ENCODE data around the gene KCNG1.

The KCNG1 gene

DNA sequence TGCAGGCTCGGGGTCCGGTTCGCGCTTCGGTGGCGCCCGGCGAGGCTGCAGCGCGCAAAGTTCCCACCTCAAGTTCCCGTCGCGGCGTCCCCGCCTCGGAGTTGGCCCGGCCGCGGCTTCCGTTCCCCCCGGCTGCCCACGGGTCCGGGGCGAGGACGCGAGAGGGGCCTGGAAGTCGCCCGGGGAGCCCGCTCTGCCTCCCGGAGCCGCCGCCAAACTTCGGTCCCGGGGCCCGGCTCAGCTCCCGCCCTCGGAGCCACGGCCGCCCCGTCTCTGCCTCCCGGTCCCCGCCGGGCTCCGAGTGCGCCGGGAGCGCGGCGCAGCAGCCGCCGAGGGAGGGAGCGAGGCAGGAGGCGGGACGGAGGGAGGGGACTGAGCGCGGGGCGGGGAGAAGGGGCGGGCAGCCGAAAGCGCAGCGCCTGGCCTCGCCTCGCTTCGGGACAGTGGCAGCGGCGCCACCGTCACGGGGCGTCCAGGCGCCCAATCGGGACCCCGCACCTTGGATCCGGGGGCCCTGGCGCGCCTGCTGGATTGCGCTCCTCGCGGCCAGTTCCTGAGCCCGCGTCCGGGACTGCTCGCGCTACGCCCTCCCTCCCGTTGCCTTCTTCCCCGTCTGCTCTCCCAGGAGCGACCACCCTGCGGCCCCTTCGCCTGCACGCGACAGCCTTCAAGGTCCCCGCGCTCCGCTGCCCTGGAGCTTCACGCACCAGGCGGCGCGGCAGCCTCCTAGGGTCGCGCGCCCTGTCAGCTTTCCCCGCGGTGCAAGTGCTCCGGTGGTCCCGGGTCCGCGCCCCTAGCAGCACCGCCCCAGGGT, at the start of gene KCNG1:
Gene KCNG1, minus strand, starts transcription at position 305 of the 814 bp plus-strand sequence. CDS start 12,769 bp downstream, outside the sequence.
- no peaks in the 10 kb centered on the region for H3K36me3 ChIP-seq (ENCODE audit: control insufficient read depth, insufficient read depth, low read length)
- H3K27me3 ChIP-seq (ENCODE audit: control insufficient read depth, insufficient read depth, low read length) = peaks cover 39% of the 10 kb centered on the region
- no peak within 1 kb of the TSS for H3K27ac ChIP-seq (ENCODE audit: low read depth, low read length)
- peak within 1 kb of the TSS; percentile 76 for H3K4me3 ChIP-seq (ENCODE audit: low read depth, low read length)
- H3K9ac ChIP-seq (ENCODE audit: low read depth, low read length) = peak within 1 kb of the TSS; percentile 42; the same call in 1 of the 2 replicates
- H3K4me1 ChIP-seq (ENCODE audit: control insufficient read depth, insufficient read depth, low read length) = peaks cover 21% of the 10 kb centered on the region
- no peaks in the 10 kb centered on the region for H3K9me3 ChIP-seq (ENCODE audit: control insufficient read depth, insufficient read depth, low read length)

- no peaks in the 10 kb centered on the region for H3K4me1 ChIP-seq (ENCODE audit: control insufficient read depth, insufficient read depth, low read length)
- H3K36me3 ChIP-seq (ENCODE audit: control insufficient read depth, insufficient read depth, low read length) = no peaks in the 10 kb centered on the region
- H3K9me3 ChIP-seq (ENCODE audit: control insufficient read depth, insufficient read depth, low read length) = no peaks in the 10 kb centered on the region
- H3K27me3 ChIP-seq (ENCODE audit: control insufficient read depth, insufficient read depth, low read length) = no peaks in the 10 kb centered on the region
- H3K9ac ChIP-seq (ENCODE audit: low read depth, low read length) = no peak overlapping the region
- H3K4me3 ChIP-seq (ENCODE audit: low read depth, low read length) = no peak overlapping the region
- H3K27ac ChIP-seq (ENCODE audit: low read depth, low read length) = no peak overlapping the region
Measured at GRCh38 chr20:51070621-51071020, 47.7 kb upstream of the KCNG1 start.

DNA sequence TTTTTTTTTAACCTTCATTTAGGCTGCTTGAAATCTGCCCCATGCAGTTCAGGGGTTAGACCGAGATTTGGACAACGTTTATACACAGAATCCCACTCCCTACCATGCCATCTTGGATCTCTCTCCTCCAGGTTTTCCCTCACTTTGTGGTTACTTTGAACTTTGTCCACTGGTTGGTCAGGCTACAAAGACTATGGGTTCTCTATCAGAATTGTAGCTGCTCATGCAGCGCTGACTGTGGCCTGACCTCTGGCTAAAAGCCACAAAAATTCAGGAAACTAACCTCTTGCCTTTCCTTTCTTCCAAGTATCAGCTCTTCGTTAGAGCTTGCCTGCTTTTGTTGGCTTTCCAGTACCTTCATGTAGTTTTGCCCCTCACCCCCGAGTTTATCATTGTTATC, 44.9 kb upstream of the KCNG1 start:
- Histone ChIP-seq H3K27me3 (ENCODE audit: control insufficient read depth, insufficient read depth, low read length) (no peaks in the 10 kb centered on the region), H3K27ac (ENCODE audit: low read depth, low read length) (no peak overlapping the region), H3K36me3 (ENCODE audit: control insufficient read depth, insufficient read depth, low read length) (no peaks in the 10 kb centered on the region), H3K9me3 (ENCODE audit: control insufficient read depth, insufficient read depth, low read length) (no peaks in the 10 kb centered on the region), H3K9ac (ENCODE audit: low read depth, low read length) (no peak overlapping the region), H3K4me1 (ENCODE audit: control insufficient read depth, insufficient read depth, low read length) (no peaks in the 10 kb centered on the region), H3K4me3 (ENCODE audit: low read depth, low read length) (no peak overlapping the region)

GRCh38 chr20:51065615-51066014, 42.7 kb upstream of the KCNG1 start:
- Histone ChIP-seq H3K4me1 (ENCODE audit: control insufficient read depth, insufficient read depth, low read length) (no peaks in the 10 kb centered on the region), H3K27ac (ENCODE audit: low read depth, low read length) (no peak overlapping the region), H3K27me3 (ENCODE audit: control insufficient read depth, insufficient read depth, low read length) (no peaks in the 10 kb centered on the region), H3K9ac (ENCODE audit: low read depth, low read length) (no peak overlapping the region), H3K4me3 (ENCODE audit: low read depth, low read length) (no peak overlapping the region), H3K36me3 (ENCODE audit: control insufficient read depth, insufficient read depth, low read length) (no peaks in the 10 kb centered on the region), H3K9me3 (ENCODE audit: control insufficient read depth, insufficient read depth, low read length) (no peaks in the 10 kb centered on the region)

DNA sequence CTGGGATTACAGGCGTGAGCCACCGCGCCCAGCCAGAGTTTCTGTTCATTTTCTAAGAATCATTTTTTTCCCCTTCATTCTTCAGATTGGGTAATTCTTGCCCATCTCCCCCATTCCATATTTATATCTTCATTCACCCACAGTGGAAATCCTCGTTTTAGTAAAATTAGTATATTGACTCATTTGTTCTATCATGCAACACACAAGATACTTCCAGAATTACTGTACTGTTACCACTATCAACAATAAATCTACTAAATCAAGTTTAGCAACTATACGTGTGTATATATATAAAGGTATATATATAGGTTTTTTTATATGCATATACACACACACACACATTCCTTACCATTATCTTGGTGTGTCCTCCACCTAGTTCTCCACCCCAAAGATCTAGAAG, 41.2 kb upstream of the KCNG1 start:
- Histone ChIP-seq H3K4me1 (ENCODE audit: control insufficient read depth, insufficient read depth, low read length) (no peaks in the 10 kb centered on the region), H3K27ac (ENCODE audit: low read depth, low read length) (no peak overlapping the region), H3K9ac (ENCODE audit: low read depth, low read length) (no peak overlapping the region), H3K4me3 (ENCODE audit: low read depth, low read length) (no peak overlapping the region), H3K36me3 (ENCODE audit: control insufficient read depth, insufficient read depth, low read length) (no peaks in the 10 kb centered on the region), H3K9me3 (ENCODE audit: control insufficient read depth, insufficient read depth, low read length) (no peaks in the 10 kb centered on the region), H3K27me3 (ENCODE audit: control insufficient read depth, insufficient read depth, low read length) (no peaks in the 10 kb centered on the region)

DNA sequence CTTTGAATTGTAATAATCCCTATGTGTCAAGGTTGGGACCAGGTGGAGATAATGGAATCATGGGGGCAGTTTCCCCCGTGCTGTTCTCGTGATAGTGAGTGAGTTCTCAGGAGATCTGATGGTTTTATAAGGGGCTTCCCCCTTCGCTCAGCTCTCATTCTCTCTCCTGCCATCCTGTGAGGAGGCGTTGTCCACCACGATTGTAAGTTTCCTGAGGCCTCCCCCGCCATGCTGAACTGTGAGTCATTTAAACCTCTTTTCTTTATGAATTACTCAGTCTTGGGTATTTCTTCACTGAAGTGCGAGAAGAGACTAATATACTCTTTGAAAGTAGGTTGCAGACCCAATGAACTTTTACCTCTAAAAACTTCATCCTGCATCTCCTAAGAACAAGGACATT, 39.2 kb upstream of the KCNG1 start:
- no peak overlapping the region for H3K4me3 ChIP-seq (ENCODE audit: low read depth, low read length)
- H3K27ac ChIP-seq (ENCODE audit: low read depth, low read length) = no peak overlapping the region

GRCh38 chr20:51061418-51062045, 38.6 kb upstream of the KCNG1 start:
- no peaks in the 10 kb centered on the region for H3K4me1 ChIP-seq (ENCODE audit: control insufficient read depth, insufficient read depth, low read length)
- no peaks in the 10 kb centered on the region for H3K9me3 ChIP-seq (ENCODE audit: control insufficient read depth, insufficient read depth, low read length)
- no peak overlapping the region for H3K27ac ChIP-seq (ENCODE audit: low read depth, low read length)

More for the DNA sequence above, 39.2 kb upstream of the KCNG1 start:
- Histone ChIP-seq H3K36me3 (ENCODE audit: control insufficient read depth, insufficient read depth, low read length) (no peaks in the 10 kb centered on the region), H3K27me3 (ENCODE audit: control insufficient read depth, insufficient read depth, low read length) (no peaks in the 10 kb centered on the region), H3K9ac (ENCODE audit: low read depth, low read length) (no peak overlapping the region), H3K4me1 (ENCODE audit: control insufficient read depth, insufficient read depth, low read length) (no peaks in the 10 kb centered on the region), H3K9me3 (ENCODE audit: control insufficient read depth, insufficient read depth, low read length) (no peaks in the 10 kb centered on the region)

GRCh38 chr20:51060301-51060700, 37.4 kb upstream of the KCNG1 start:
- Histone ChIP-seq H3K4me3 (ENCODE audit: low read depth, low read length) (no peak overlapping the region), H3K4me1 (ENCODE audit: control insufficient read depth, insufficient read depth, low read length) (no peaks in the 10 kb centered on the region), H3K27ac (ENCODE audit: low read depth, low read length) (no peak overlapping the region), H3K9me3 (ENCODE audit: control insufficient read depth, insufficient read depth, low read length) (no peaks in the 10 kb centered on the region), H3K36me3 (ENCODE audit: control insufficient read depth, insufficient read depth, low read length) (no peaks in the 10 kb centered on the region), H3K27me3 (ENCODE audit: control insufficient read depth, insufficient read depth, low read length) (no peaks in the 10 kb centered on the region), H3K9ac (ENCODE audit: low read depth, low read length) (no peak overlapping the region)

More at GRCh38 chr20:51061418-51062045, 38.6 kb upstream of the KCNG1 start:
- H3K4me3 ChIP-seq (ENCODE audit: low read depth, low read length) = no peak overlapping the region
- H3K9ac ChIP-seq (ENCODE audit: low read depth, low read length) = no peak overlapping the region
- H3K36me3 ChIP-seq (ENCODE audit: control insufficient read depth, insufficient read depth, low read length) = no peaks in the 10 kb centered on the region
- no peaks in the 10 kb centered on the region for H3K27me3 ChIP-seq (ENCODE audit: control insufficient read depth, insufficient read depth, low read length)

GRCh38 chr20:51059862-51060261, 37.0 kb upstream of the KCNG1 start:
- Histone ChIP-seq H3K27me3 (ENCODE audit: control insufficient read depth, insufficient read depth, low read length) (no peaks in the 10 kb centered on the region), H3K4me1 (ENCODE audit: control insufficient read depth, insufficient read depth, low read length) (no peaks in the 10 kb centered on the region), H3K4me3 (ENCODE audit: low read depth, low read length) (no peak overlapping the region), H3K9ac (ENCODE audit: low read depth, low read length) (no peak overlapping the region), H3K27ac (ENCODE audit: low read depth, low read length) (no peak overlapping the region), H3K9me3 (ENCODE audit: control insufficient read depth, insufficient read depth, low read length) (no peaks in the 10 kb centered on the region), H3K36me3 (ENCODE audit: control insufficient read depth, insufficient read depth, low read length) (no peaks in the 10 kb centered on the region)

DNA sequence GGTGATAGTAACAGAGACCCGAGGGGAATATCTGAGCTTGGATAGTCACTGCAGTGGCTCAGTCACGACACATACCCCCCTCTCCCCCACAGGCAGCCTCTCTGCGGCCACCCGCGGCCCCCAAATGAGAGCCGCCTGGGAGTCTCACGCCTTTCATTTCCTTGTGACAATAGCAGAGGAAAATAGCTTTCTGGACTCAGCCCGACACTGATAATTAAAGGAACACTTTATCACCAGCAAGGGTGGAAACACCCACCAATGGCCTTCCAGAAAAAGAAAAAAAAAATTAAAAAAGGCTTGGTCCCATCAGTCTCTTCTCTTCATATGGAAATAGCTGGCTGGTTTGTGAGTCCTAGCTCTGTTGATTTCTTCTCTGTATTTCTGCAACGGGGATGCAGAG, 35.1 kb upstream of the KCNG1 start:
- Histone ChIP-seq H3K27me3 (ENCODE audit: control insufficient read depth, insufficient read depth, low read length) (no peaks in the 10 kb centered on the region), H3K4me1 (ENCODE audit: control insufficient read depth, insufficient read depth, low read length) (no peaks in the 10 kb centered on the region)

DNA sequence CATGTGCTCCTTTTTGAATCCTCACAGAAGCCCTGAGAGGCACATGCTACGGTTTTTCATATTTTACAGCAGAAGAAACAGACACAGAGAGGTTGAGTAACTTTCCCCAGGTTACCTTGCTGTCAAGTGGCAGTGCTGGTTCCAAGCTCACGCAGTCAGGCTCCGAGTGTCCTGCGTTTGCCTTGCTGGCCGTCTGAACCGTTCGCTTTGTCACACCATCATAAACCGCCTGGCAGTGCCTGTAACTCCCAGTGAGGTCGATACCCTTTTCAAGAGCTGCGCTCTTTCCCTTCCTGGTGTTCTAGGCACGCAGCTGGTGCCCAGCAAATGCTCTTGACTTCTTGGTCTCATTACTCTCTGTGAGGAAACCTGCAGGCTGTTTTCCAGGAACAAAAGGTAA, 31.3 kb upstream of the KCNG1 start:
- no peak overlapping the region for H3K9ac ChIP-seq (ENCODE audit: low read depth, low read length)
- no peak overlapping the region for H3K27ac ChIP-seq (ENCODE audit: low read depth, low read length)
- H3K9me3 ChIP-seq (ENCODE audit: control insufficient read depth, insufficient read depth, low read length) = no peaks in the 10 kb centered on the region
- H3K4me3 ChIP-seq (ENCODE audit: low read depth, low read length) = no peak overlapping the region
- H3K36me3 ChIP-seq (ENCODE audit: control insufficient read depth, insufficient read depth, low read length) = no peaks in the 10 kb centered on the region
- H3K27me3 ChIP-seq (ENCODE audit: control insufficient read depth, insufficient read depth, low read length) = 0 out of 2 replicates have a peak, but pooled peaks cover 5% of the 10 kb centered on the region
- H3K4me1 ChIP-seq (ENCODE audit: control insufficient read depth, insufficient read depth, low read length) = no peaks in the 10 kb centered on the region

More for the DNA sequence above, 35.1 kb upstream of the KCNG1 start:
- Histone ChIP-seq H3K9ac (ENCODE audit: low read depth, low read length) (no peak overlapping the region), H3K36me3 (ENCODE audit: control insufficient read depth, insufficient read depth, low read length) (no peaks in the 10 kb centered on the region), H3K27ac (ENCODE audit: low read depth, low read length) (no peak overlapping the region), H3K4me3 (ENCODE audit: low read depth, low read length) (no peak overlapping the region), H3K9me3 (ENCODE audit: control insufficient read depth, insufficient read depth, low read length) (no peaks in the 10 kb centered on the region)

Measured in HUES48 (cell line).